ENCODE results near the gene S1PR4. TPM values are rescaled to one million over a fixed set of nuclear protein-coding genes. Genes with fewer than 3 reads are reported as not detected.
A peak's percentile ranks its signal among the peaks of the same experiment; 100 is the strongest.

Gene S1PR4
- total and polyA plus RNA-seq, 9 of the 15 experiments (the other 6 are each of a cell fraction or from before 2014, with no cell fraction given): 0.27 TPM; not detected in 8

DNA sequence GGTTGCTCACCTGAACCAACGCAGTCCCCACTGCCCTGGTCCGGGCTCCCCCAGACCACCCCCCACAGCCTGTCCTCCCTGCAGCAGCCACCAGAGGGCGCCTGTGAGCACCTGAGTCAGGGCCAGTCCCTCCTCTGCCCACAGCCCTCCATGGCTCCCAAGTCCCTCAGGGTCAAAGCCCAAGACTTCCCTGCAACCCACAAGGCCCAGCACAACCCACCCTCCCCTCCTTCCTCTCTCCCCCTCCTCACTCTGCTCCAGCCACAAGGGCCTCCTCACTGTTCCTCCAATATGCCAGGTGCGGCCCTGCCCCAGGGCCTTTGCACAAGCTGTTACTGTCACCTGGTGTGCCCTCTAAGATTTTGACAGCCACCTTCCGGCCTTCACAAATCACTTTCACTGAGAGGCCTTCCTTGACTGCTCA, 31.9 kb upstream of the S1PR4 start (continued):
- TF ChIP-seq, protein P1, sequence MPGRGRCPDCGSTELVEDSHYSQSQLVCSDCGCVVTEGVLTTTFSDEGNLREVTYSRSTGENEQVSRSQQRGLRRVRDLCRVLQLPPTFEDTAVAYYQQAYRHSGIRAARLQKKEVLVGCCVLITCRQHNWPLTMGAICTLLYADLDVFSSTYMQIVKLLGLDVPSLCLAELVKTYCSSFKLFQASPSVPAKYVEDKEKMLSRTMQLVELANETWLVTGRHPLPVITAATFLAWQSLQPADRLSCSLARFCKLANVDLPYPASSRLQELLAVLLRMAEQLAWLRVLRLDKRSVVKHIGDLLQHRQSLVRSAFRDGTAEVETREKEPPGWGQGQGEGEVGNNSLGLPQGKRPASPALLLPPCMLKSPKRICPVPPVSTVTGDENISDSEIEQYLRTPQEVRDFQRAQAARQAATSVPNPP (IDR thresholded peaks at IDR 0.05; ENCODE audit: borderline replicate concordance, insufficient read depth, insufficient read length): no peak
- TF ChIP-seq RUNX1 (IDR thresholded peaks at IDR 0.05; ENCODE audit: low read depth) (no peak), ZSCAN32 (CRISPR knock-in tag; IDR thresholded peaks at IDR 0.05) (no peak), EP300 (IDR thresholded peaks at IDR 0.05; ENCODE audit: low read length) (no peak), ZNF561 (CRISPR knock-in tag; conservative IDR thresholded peaks at IDR 0.05) (no peak), MAZ (CRISPR knock-in tag; conservative IDR thresholded peaks at IDR 0.05 in 1 of 2, IDR thresholded peaks at IDR 0.05 in 1 of 2) (peak in 1 of 2 experiments; percentile 54; a peak in 2 of 4 replicates), ZNF57 (CRISPR knock-in tag; IDR thresholded peaks at IDR 0.05) (no peak), CBX5 (IDR thresholded peaks at IDR 0.05; ENCODE audit: borderline replicate concordance, low read depth) (no peak), ATF7 (IDR thresholded peaks at IDR 0.05) (no peak), HSF4 (CRISPR knock-in tag; IDR thresholded peaks at IDR 0.05; ENCODE audit: borderline replicate concordance) (no peak), PHB (CRISPR knock-in tag; IDR thresholded peaks at IDR 0.05) (no peak), CC2D1A (IDR thresholded peaks at IDR 0.05) (peak; percentile 63), NCOA4 (IDR thresholded peaks at IDR 0.05; ENCODE audit: partially characterized antibody) (no peak), ZNF780A (CRISPR knock-in tag; IDR thresholded peaks at IDR 0.05) (no peak)
- TF ChIP-seq, protein P2, sequence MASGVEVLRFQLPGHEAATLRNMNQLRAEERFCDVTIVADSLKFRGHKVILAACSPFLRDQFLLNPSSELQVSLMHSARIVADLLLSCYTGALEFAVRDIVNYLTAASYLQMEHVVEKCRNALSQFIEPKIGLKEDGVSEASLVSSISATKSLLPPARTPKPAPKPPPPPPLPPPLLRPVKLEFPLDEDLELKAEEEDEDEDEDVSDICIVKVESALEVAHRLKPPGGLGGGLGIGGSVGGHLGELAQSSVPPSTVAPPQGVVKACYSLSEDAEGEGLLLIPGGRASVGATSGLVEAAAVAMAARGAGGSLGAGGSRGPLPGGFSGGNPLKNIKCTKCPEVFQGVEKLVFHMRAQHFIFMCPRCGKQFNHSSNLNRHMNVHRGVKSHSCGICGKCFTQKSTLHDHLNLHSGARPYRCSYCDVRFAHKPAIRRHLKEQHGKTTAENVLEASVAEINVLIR (CRISPR knock-in tag; IDR thresholded peaks at IDR 0.05): no peak
- TF ChIP-seq, protein P3, sequence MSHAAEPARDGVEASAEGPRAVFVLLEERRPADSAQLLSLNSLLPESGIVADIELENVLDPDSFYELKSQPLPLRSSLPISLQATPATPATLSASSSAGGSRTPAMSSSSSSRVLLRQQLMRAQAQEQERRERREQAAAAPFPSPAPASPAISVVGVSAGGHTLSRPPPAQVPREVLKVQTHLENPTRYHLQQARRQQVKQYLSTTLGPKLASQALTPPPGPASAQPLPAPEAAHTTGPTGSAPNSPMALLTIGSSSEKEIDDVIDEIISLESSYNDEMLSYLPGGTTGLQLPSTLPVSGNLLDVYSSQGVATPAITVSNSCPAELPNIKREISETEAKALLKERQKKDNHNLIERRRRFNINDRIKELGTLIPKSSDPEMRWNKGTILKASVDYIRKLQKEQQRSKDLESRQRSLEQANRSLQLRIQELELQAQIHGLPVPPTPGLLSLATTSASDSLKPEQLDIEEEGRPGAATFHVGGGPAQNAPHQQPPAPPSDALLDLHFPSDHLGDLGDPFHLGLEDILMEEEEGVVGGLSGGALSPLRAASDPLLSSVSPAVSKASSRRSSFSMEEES (CRISPR knock-in tag; IDR thresholded peaks at IDR 0.05): no peak
- TF ChIP-seq, protein P4, sequence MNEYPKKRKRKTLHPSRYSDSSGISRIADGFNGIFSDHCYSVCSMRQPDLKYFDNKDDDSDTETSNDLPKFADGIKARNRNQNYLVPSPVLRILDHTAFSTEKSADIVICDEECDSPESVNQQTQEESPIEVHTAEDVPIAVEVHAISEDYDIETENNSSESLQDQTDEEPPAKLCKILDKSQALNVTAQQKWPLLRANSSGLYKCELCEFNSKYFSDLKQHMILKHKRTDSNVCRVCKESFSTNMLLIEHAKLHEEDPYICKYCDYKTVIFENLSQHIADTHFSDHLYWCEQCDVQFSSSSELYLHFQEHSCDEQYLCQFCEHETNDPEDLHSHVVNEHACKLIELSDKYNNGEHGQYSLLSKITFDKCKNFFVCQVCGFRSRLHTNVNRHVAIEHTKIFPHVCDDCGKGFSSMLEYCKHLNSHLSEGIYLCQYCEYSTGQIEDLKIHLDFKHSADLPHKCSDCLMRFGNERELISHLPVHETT (CRISPR knock-in tag; conservative IDR thresholded peaks at IDR 0.05 in 1 of 2, IDR thresholded peaks at IDR 0.05 in 1 of 2): no peak
- TF ChIP-seq, protein P5, sequence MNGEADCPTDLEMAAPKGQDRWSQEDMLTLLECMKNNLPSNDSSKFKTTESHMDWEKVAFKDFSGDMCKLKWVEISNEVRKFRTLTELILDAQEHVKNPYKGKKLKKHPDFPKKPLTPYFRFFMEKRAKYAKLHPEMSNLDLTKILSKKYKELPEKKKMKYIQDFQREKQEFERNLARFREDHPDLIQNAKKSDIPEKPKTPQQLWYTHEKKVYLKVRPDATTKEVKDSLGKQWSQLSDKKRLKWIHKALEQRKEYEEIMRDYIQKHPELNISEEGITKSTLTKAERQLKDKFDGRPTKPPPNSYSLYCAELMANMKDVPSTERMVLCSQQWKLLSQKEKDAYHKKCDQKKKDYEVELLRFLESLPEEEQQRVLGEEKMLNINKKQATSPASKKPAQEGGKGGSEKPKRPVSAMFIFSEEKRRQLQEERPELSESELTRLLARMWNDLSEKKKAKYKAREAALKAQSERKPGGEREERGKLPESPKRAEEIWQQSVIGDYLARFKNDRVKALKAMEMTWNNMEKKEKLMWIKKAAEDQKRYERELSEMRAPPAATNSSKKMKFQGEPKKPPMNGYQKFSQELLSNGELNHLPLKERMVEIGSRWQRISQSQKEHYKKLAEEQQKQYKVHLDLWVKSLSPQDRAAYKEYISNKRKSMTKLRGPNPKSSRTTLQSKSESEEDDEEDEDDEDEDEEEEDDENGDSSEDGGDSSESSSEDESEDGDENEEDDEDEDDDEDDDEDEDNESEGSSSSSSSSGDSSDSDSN (IDR thresholded peaks at IDR 0.05; ENCODE audit: borderline replicate concordance in 1 of 2, low read depth in 2 of 2, low read length in 2 of 2): no peak

All from K562 (cell line).